Progenitor cell of endocrine pancreas (in vitro differentiated cells): ENCODE measurements around the gene TAS2R30. TPM values are rescaled to one million over a fixed set of nuclear protein-coding genes. Genes with fewer than 3 reads are reported as not detected.

Experiments used
- DNase-seq: peaks from one replicate; pipeline ENCODE4 v3.0.0; 2021; ENCODE audit warnings: low spot score; ENCODE audit not compliant: unreplicated experiment
- H3K27ac Mint-ChIP-seq: 2 replicates; pipeline ENCODE4 v1.8.0; 2021; ENCODE audit warnings: mild to moderate bottlenecking, moderate library complexity, mixed read lengths
- H3K27me3 Mint-ChIP-seq: 2 replicates; pipeline ENCODE4 v1.8.0; 2021; ENCODE audit warnings: mixed read lengths
- H3K36me3 Mint-ChIP-seq: 2 replicates; pipeline ENCODE4 v1.8.0; 2022; ENCODE audit warnings: mixed read lengths; ENCODE audit not compliant: insufficient read depth
- H3K4me1 Mint-ChIP-seq: 2 replicates; pipeline ENCODE4 v1.8.0; 2021; ENCODE audit warnings: low read depth, mixed read lengths
- H3K4me3 Mint-ChIP-seq: 2 replicates; pipeline ENCODE4 v1.8.0; 2021; ENCODE audit warnings: low read depth, mild to moderate bottlenecking, moderate library complexity, mixed read lengths
- H3K9me3 Mint-ChIP-seq: 2 replicates; pipeline ENCODE4 v1.8.0; 2021; ENCODE audit warnings: low read depth, mixed read lengths
- CTCF ChIP-seq: fragments of 200-600 bp; sonication (generic); IDR thresholded peaks from one replicate; pipeline ENCODE4 v1.5.0; 2021; ENCODE audit warnings: antibody characterized with exemption, mild to moderate bottlenecking; ENCODE audit not compliant: unreplicated experiment
- total RNA-seq: library from RNA; stranded (reverse); gene quantifications from 2 replicates; pipeline ENCODE4 v1.2.1, GENCODE V29; 2021

Gene TAS2R30
- total RNA-seq, 1 donor from 2014 or later = 5.6 TPM

GRCh38 chr12:11085419-11085818 lies 49.0 kb downstream of the TAS2R30 start:
- TF ChIP-seq CTCF = no peak
- Mint-ChIP-seq H3K27me3 (no peaks in the 10 kb centered on the region), H3K9me3 (peaks cover 17% of the 10 kb centered on the region), H3K36me3 (peaks cover 17% of the 10 kb centered on the region), H3K27ac (no peak overlapping the region), H3K4me3 (no peak overlapping the region), H3K4me1 (no peaks in the 10 kb centered on the region)
- DNase-seq = no peak

Other genes with a start within 250 kb of the TAS2R30 start
- gene TAS2R13, start 225.1 kb downstream of the TAS2R30 start, total RNA-seq = 3.0 and 3.4 TPM in 2 replicates
- not detected in 2 replicates for gene PRH2, start 205.4 kb downstream of the TAS2R30 start, total RNA-seq
- gene TAS2R14, start 195.4 kb downstream of the TAS2R30 start, total RNA-seq = 5.7 and 6.1 TPM in 2 replicates
- gene TAS2R50, start 147.7 kb downstream of the TAS2R30 start, total RNA-seq = 2.7 and 3.5 TPM in 2 replicates
- gene TAS2R20, start 136.3 kb downstream of the TAS2R30 start, total RNA-seq = 3.8 and 4.0 TPM in 2 replicates
- 6.6 and 8.5 TPM in 2 replicates for gene TAS2R19, start 112.0 kb downstream of the TAS2R30 start, total RNA-seq
- gene TAS2R31, start 103.2 kb downstream of the TAS2R30 start, total RNA-seq = 8.6 and 10.3 TPM in 2 replicates
- gene TAS2R46, start 72.3 kb downstream of the TAS2R30 start, total RNA-seq = 2.6 and 3.3 TPM in 2 replicates
- 1.2 and 1.9 TPM in 2 replicates for gene TAS2R43, start 42.3 kb downstream of the TAS2R30 start, total RNA-seq
- gene SMIM10L1, start 36.5 kb upstream of the TAS2R30 start, total RNA-seq = 22.9 and 25.5 TPM in 2 replicates
- gene TAS2R42, start 52.3 kb upstream of the TAS2R30 start, total RNA-seq = not detected in 2 replicates
- 0.55 and 0.84 TPM in 2 replicates for gene PRB3, start 135.1 kb upstream of the TAS2R30 start, total RNA-seq
- not detected in 2 replicates for gene PRB4, start 175.8 kb upstream of the TAS2R30 start, total RNA-seq